ENCODE data around the gene NEDD8. TPM values are rescaled to one million over a fixed set of nuclear protein-coding genes. Genes with fewer than 3 reads are reported as not detected.

The NEDD8 gene
- total and polyA plus RNA-seq, 8 donors, result 162 to 219 (median 200) TPM

DNA sequence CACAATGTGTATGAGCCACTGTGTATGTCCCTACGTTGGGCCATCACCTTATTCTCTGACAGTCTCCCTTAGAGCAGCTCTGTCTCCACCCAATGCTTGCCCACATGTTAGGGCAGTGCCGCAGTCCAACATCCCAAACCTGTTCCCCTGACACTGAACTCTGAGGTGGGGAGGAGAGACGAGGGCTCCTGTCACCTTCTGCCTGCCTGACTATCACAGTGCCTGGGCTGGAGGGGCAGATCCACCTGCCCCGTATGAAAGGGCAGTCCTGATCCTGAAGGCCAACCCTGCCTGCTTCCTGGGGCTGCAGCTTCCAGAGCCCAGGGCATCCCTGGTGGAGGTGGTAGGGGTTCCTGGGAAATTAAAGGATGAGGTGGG lies 28.6 kb upstream of the NEDD8 start:
- no peak for ATAC-seq
- Histone ChIP-seq H3K9me3 (no peaks in the 10 kb centered on the region), H3K27ac (no peak overlapping the region), H3K4me1 (no peaks in the 10 kb centered on the region), H3K4me3 (no peak overlapping the region), H3K27me3 (no peaks in the 10 kb centered on the region), H3K36me3 (peaks cover 0 to 14% of the 10 kb centered on the region in 2 donors)
- intact Hi-C loops (cut with DNase I), result no loop called here
- DNase-seq, result no peak
- TF ChIP-seq CTCF (IDR thresholded peaks at IDR 0.05), result no peak

DNA sequence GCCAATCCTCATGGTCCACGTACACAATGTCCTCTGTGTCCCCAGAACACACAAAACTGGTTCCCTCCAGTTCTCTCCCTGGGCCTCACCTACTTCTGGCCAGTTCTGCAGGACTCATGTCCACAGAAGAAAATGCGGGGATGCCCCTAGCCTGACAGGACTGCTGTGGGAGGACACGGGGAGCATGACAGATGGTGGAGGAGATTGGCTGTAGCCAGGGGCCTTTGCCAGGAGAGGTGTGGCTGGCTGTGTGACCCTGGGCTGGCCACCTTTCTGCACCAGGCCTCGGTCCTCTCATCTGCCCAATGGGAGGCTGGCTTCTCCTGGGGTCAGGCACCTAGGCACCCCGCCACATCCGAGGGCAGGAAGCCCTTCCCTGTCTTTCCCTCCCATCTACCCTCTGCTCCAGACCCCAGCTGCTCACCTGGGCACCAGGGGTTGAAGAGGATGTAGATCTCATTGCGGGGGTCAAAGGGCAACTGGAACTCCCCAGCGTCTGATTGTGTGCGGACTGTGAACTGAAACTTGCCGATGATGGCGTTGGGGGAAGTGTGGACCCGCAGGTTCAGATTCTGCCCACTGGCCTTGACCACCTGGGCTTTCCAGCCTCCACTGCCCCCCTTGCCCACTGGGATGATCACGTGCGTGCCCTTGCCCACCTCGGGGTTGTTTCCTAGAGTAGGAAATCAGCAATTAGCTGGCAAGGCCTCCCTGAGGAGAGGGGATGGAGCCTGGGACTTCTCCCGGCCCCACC lies 28.0 kb upstream of the NEDD8 start:
- no peaks in the 10 kb centered on the region for H3K9me3 ChIP-seq
- peaks cover 0 to 14% of the 10 kb centered on the region in 2 donors for H3K36me3 ChIP-seq
- ATAC-seq, result peak; percentile 25
- intact Hi-C loops (cut with DNase I), result no loop called here
- H3K27me3 ChIP-seq, result no peaks in the 10 kb centered on the region
- no peak for DNase-seq
- no peak for TF ChIP-seq CTCF (IDR thresholded peaks at IDR 0.05)
- H3K4me3 ChIP-seq, result no peak overlapping the region
- H3K4me1 ChIP-seq, result no peaks in the 10 kb centered on the region
- no peak overlapping the region for H3K27ac ChIP-seq

GRCh38 chr14:24259282-24260025 lies 27.3 kb upstream of the NEDD8 start:
- intact Hi-C loops (cut with DNase I), result no loop called here
- H3K9me3 ChIP-seq, result no peaks in the 10 kb centered on the region
- no peaks in the 10 kb centered on the region for H3K27me3 ChIP-seq
- ATAC-seq (peak; percentile 68), DNase-seq (peak in 2 of 4 donors; percentile 36 to 57)
- H3K27ac ChIP-seq, result no peak overlapping the region
- no peak overlapping the region for H3K4me3 ChIP-seq
- H3K36me3 ChIP-seq, result peaks cover 0 to 17% of the 10 kb centered on the region in 2 donors
- no peaks in the 10 kb centered on the region for H3K4me1 ChIP-seq
- no peak for TF ChIP-seq CTCF (IDR thresholded peaks at IDR 0.05)

- Histone ChIP-seq H3K4me1 (no peaks in the 10 kb centered on the region), H3K9me3 (no peaks in the 10 kb centered on the region), H3K4me3 (no peak overlapping the region), H3K27ac (no peak overlapping the region), H3K27me3 (no peaks in the 10 kb centered on the region), H3K36me3 (peaks cover 0 to 25% of the 10 kb centered on the region in 2 donors)
- intact Hi-C loops (cut with DNase I), result no loop called here
- ATAC-seq (no peak), DNase-seq (no peak)
- TF ChIP-seq CTCF (IDR thresholded peaks at IDR 0.05), result no peak
These were observed 26.5 kb upstream of the NEDD8 start for GRCh38 chr14:24258548-24259265.

- peak in 1 of 4 donors; percentile 12 for DNase-seq
- intact Hi-C loops (cut with DNase I), result no loop called here
- Histone ChIP-seq H3K4me3 (no peak overlapping the region), H3K27me3 (no peaks in the 10 kb centered on the region), H3K27ac (no peak overlapping the region), H3K36me3 (peaks cover 0 to 25% of the 10 kb centered on the region in 2 donors), H3K9me3 (no peaks in the 10 kb centered on the region), H3K4me1 (no peaks in the 10 kb centered on the region)
- no peak for ATAC-seq
- TF ChIP-seq CTCF (IDR thresholded peaks at IDR 0.05), result no peak
These were observed 26.0 kb upstream of the NEDD8 start for GRCh38 chr14:24258119-24258518.
